CD4-positive, alpha-beta memory T cell (primary cell): ENCODE results near the gene KIR3DL2. TPM values are rescaled to one million over a fixed set of nuclear protein-coding genes. Genes with fewer than 3 reads are reported as not detected.
"Not testable (repeated sequence)": the region's sequence is repeated elsewhere in the genome, so short reads cannot be mapped to it uniquely, and the experiment has no call there.

ENCODE experiments used
- CTCF ChIA-PET: fragments of 350-600 bp; sonication (Branson Sonifier 250); formaldehyde crosslinking; loops from one replicate; lab custom pipeline; 2021; ENCODE audit warnings: inconsistent platforms; ENCODE audit not compliant: partially characterized antibody; lab: Charles Lee
- POLR2A ChIA-PET: fragments of 350-600 bp; sonication (Branson Sonifier 250); formaldehyde crosslinking; loops from one replicate; lab custom pipeline; 2021; ENCODE audit not compliant: partially characterized antibody; lab: Charles Lee
- DNase-seq, 5 donors: peaks; one replicate each; pipeline versions ENCODE4 v3.0.0 to v3.0.0-alpha.2; 2020 to 2022; ENCODE audit warnings: mixed read lengths in 1 of 5
- H3K27ac ChIP-seq: one replicate; pipeline ENCODE4 v1.7.0; 2013; ENCODE audit warnings: low read depth, low read length
- H3K27me3 ChIP-seq: 2 replicates; pipeline ENCODE4 v1.7.0; 2013; ENCODE audit warnings: mild to moderate bottlenecking, low read length, moderate library complexity; ENCODE audit not compliant: insufficient read depth
- H3K36me3 ChIP-seq: 2 replicates; pipeline ENCODE4 v1.7.0; 2013; ENCODE audit warnings: mild to moderate bottlenecking, low read length, moderate library complexity; ENCODE audit not compliant: insufficient read depth
- H3K4me1 ChIP-seq: 2 replicates; pipeline ENCODE4 v1.7.0; 2013; ENCODE audit warnings: mild to moderate bottlenecking, low read length, moderate library complexity; ENCODE audit not compliant: insufficient read depth
- H3K4me3 ChIP-seq, 2 donors: one replicate each; pipeline ENCODE4 v1.7.0; 2013; ENCODE audit warnings: low read length in 2 of 2, mild to moderate bottlenecking in 1 of 2
- H3K9me3 ChIP-seq, 2 donors: one replicate each; pipeline ENCODE4 v1.7.0; 2013; ENCODE audit warnings: low read length in 2 of 2, control low read depth in 1 of 2; ENCODE audit not compliant: control insufficient read depth in 1 of 2
- H3K27ac Mint-ChIP-seq, 7 donors: one replicate each; pipeline ENCODE4 v1.8.0; 2020 to 2021; ENCODE audit warnings: mixed read lengths in 7 of 7, mild to moderate bottlenecking in 6 of 7, inconsistent platforms in 3 of 7, moderate library complexity in 3 of 7
- H3K27me3 Mint-ChIP-seq, 2 donors: one replicate each; pipeline ENCODE4 v1.8.0; 2020 to 2021; ENCODE audit warnings: mixed read lengths in 2 of 2
- H3K36me3 Mint-ChIP-seq, 2 donors: one replicate each; pipeline ENCODE4 v1.8.0; 2020 to 2021; ENCODE audit warnings: mixed read lengths in 2 of 2, inconsistent platforms in 1 of 2, mild to moderate bottlenecking in 1 of 2
- H3K4me1 Mint-ChIP-seq, 4 donors: one replicate each; pipeline ENCODE4 v1.8.0; 2020 to 2021; ENCODE audit warnings: mixed read lengths in 4 of 4, mild to moderate bottlenecking in 1 of 4
- H3K4me3 Mint-ChIP-seq, 8 donors: one replicate each; pipeline ENCODE4 v1.8.0; 2020 to 2021; ENCODE audit warnings: mixed read lengths in 8 of 8, mild to moderate bottlenecking in 7 of 8, moderate library complexity in 6 of 8, inconsistent platforms in 3 of 8
- H3K9me3 Mint-ChIP-seq, 8 donors: one replicate each; pipeline ENCODE4 v1.8.0; 2020 to 2021; ENCODE audit warnings: mixed read lengths in 8 of 8, mild to moderate bottlenecking in 5 of 8, inconsistent platforms in 3 of 8, moderate library complexity in 1 of 8
- intact Hi-C: fragments of 100-400 bp; cut with micrococcal nuclease; formaldehyde crosslinking; loops from one replicate; pipeline ENCODE4 v1.15.1; 2023
- polyA plus RNA-seq, 2 donors: library from polyadenylated mRNA; unstranded; fragments of 300-500 nt; fragmentation: Illumina TruSeq; gene quantifications; one replicate each; pipeline ENCODE4 v1.2.3, GENCODE V29; 2021
- total RNA-seq, 2 experiments: library from RNA; stranded (reverse); gene quantifications; one replicate each; pipeline ENCODE4 v1.2.3, GENCODE V29; 2021

Gene KIR3DL2
- total and polyA plus RNA-seq, 4 experiments from 2014 or later: 0.47 to 3.1 (median 1.5) TPM; not detected in 1

GRCh38 chr19:54902061-54902460, 51.8 kb downstream of the KIR3DL2 start:
- ChIA-PET CTCF (interaction anchor here (0.7 kb wide), 1 partner anchor 9 kb away, joined by 3 read pairs; no protein-coding TSS in a partner anchor), POLR2A (no interaction called here)
- no peak overlapping the region for H3K27ac Mint-ChIP-seq
- Histone ChIP-seq H3K4me3 (no peak overlapping the region), H3K27ac (no peak overlapping the region), H3K4me1 (no peaks in the 10 kb centered on the region), H3K9me3 (no peaks in the 10 kb centered on the region), H3K27me3 (no peaks in the 10 kb centered on the region), H3K36me3 (no peaks in the 10 kb centered on the region)
- peaks cover 8 to 23% of the 10 kb centered on the region in 2 donors for H3K27me3 Mint-ChIP-seq
- H3K4me3 Mint-ChIP-seq: no peak overlapping the region
- peaks cover 0 to 5% (median 0%) of the 10 kb centered on the region in 8 donors for H3K9me3 Mint-ChIP-seq
- intact Hi-C loops: no loop called here
- H3K4me1 Mint-ChIP-seq: no peaks in the 10 kb centered on the region
- no peak for DNase-seq
- no peaks in the 10 kb centered on the region for H3K36me3 Mint-ChIP-seq

GRCh38 chr19:54903303-54903702, 53.1 kb downstream of the KIR3DL2 start:
- POLR2A ChIA-PET: no interaction called here
- no peak for DNase-seq
- H3K4me1 Mint-ChIP-seq: no peaks in the 10 kb centered on the region
- H3K27me3 Mint-ChIP-seq: peaks cover 8 to 15% of the 10 kb centered on the region in 2 donors
- H3K4me3 ChIP-seq: no peak overlapping the region
- H3K27ac ChIP-seq: no peak overlapping the region
- no peak overlapping the region for H3K4me3 Mint-ChIP-seq
- no peaks in the 10 kb centered on the region for H3K4me1 ChIP-seq
- CTCF ChIA-PET: no interaction called here
- intact Hi-C loops: no loop called here
- H3K9me3 ChIP-seq: no peaks in the 10 kb centered on the region
- H3K27ac Mint-ChIP-seq: no peak overlapping the region
- H3K36me3 ChIP-seq: no peaks in the 10 kb centered on the region
- H3K36me3 Mint-ChIP-seq: no peaks in the 10 kb centered on the region
- no peaks in the 10 kb centered on the region for H3K27me3 ChIP-seq
- peaks cover 0 to 5% (median 0%) of the 10 kb centered on the region in 8 donors for H3K9me3 Mint-ChIP-seq

- H3K36me3 Mint-ChIP-seq, H3K4me3 ChIP-seq, H3K27me3 Mint-ChIP-seq, H3K27ac Mint-ChIP-seq, DNase-seq, H3K4me3 Mint-ChIP-seq, intact Hi-C loops, POLR2A ChIA-PET, H3K27me3 ChIP-seq, H3K4me1 Mint-ChIP-seq, H3K4me1 ChIP-seq, H3K9me3 Mint-ChIP-seq, H3K36me3 ChIP-seq, H3K27ac ChIP-seq, CTCF ChIA-PET, H3K9me3 ChIP-seq: not testable (repeated sequence)
Observed at GRCh38 chr19:54904261-54904660, 54.0 kb downstream of the KIR3DL2 start.

GRCh38 chr19:54905421-54905802, 55.2 kb downstream of the KIR3DL2 start:
- no peak overlapping the region for H3K4me3 ChIP-seq
- Mint-ChIP-seq H3K4me1 (no peaks in the 10 kb centered on the region), H3K9me3 (peaks cover 0 to 4% (median 0%) of the 10 kb centered on the region in 8 donors), H3K27ac (no peak overlapping the region), H3K36me3 (no peaks in the 10 kb centered on the region), H3K27me3 (peaks cover 7 to 8% of the 10 kb centered on the region in 2 donors), H3K4me3 (no peak overlapping the region)
- no peaks in the 10 kb centered on the region for H3K36me3 ChIP-seq
- ChIA-PET CTCF (no interaction called here), POLR2A (no interaction called here)
- H3K9me3 ChIP-seq: no peaks in the 10 kb centered on the region
- intact Hi-C loops: no loop called here
- no peaks in the 10 kb centered on the region for H3K4me1 ChIP-seq
- H3K27me3 ChIP-seq: no peaks in the 10 kb centered on the region
- DNase-seq: no peak
- no peak overlapping the region for H3K27ac ChIP-seq

- intact Hi-C loops: no loop called here
- no peak within 1 kb of the TSS for H3K4me3 ChIP-seq
- Mint-ChIP-seq H3K27me3 (peaks cover 8 to 9% of the 10 kb centered on the region in 2 donors), H3K36me3 (no peaks in the 10 kb centered on the region), H3K27ac (no peak within 1 kb of the TSS), H3K4me1 (no peaks in the 10 kb centered on the region), H3K9me3 (peaks cover 0 to 6% (median 1%) of the 10 kb centered on the region in 8 donors), H3K4me3 (no peak within 1 kb of the TSS)
- H3K27me3 ChIP-seq: no peaks in the 10 kb centered on the region
- no peaks in the 10 kb centered on the region for H3K4me1 ChIP-seq
- DNase-seq: no peak
- H3K36me3 ChIP-seq: no peaks in the 10 kb centered on the region
- ChIA-PET POLR2A (no interaction called here), CTCF (no interaction called here)
- H3K27ac ChIP-seq: no peak within 1 kb of the TSS
- no peaks in the 10 kb centered on the region for H3K9me3 ChIP-seq
Observed at GRCh38 chr19:54905803-54906511, 55.7 kb downstream of the KIR3DL2 start, which contains the start of gene NCR1. Gene NCR1 (plus strand): TSS chr19:54906148. CDS start chr19:54906188, 40 bp downstream.

- H3K27me3 Mint-ChIP-seq: peaks cover 9% of the 10 kb centered on the region in 2 donors
- Histone ChIP-seq H3K9me3 (no peaks in the 10 kb centered on the region), H3K27ac (no peak overlapping the region), H3K4me1 (no peaks in the 10 kb centered on the region), H3K36me3 (no peaks in the 10 kb centered on the region), H3K4me3 (no peak overlapping the region), H3K27me3 (no peaks in the 10 kb centered on the region)
- ChIA-PET POLR2A (no interaction called here), CTCF (no interaction called here)
- intact Hi-C loops: no loop called here
- H3K9me3 Mint-ChIP-seq: peaks cover 0 to 6% (median 2%) of the 10 kb centered on the region in 8 donors
- no peak overlapping the region for H3K27ac Mint-ChIP-seq
- no peak overlapping the region for H3K4me3 Mint-ChIP-seq
- H3K36me3 Mint-ChIP-seq: no peaks in the 10 kb centered on the region
- DNase-seq: no peak
- H3K4me1 Mint-ChIP-seq: no peaks in the 10 kb centered on the region
Observed at GRCh38 chr19:54906819-54907218, 56.6 kb downstream of the KIR3DL2 start.

- DNase-seq, intact Hi-C loops, H3K36me3 ChIP-seq, POLR2A ChIA-PET, H3K4me3 Mint-ChIP-seq, CTCF ChIA-PET, H3K36me3 Mint-ChIP-seq, H3K4me3 ChIP-seq, H3K4me1 Mint-ChIP-seq, H3K27me3 ChIP-seq, H3K27ac Mint-ChIP-seq, H3K4me1 ChIP-seq, H3K9me3 ChIP-seq, H3K27ac ChIP-seq: not testable (repeated sequence)
- Mint-ChIP-seq H3K9me3 (peaks cover 0 to 11% (median 2%) of the 10 kb centered on the region in 8 donors), H3K27me3 (peaks cover 9 to 12% of the 10 kb centered on the region in 2 donors)
Observed at GRCh38 chr19:54907899-54908298, 57.7 kb downstream of the KIR3DL2 start.
